NCI-H2196 (cell line): Measurements from ENCODE around the gene HVCN1.
"Not testable (repeated sequence)": the region's sequence is repeated elsewhere in the genome, so short reads cannot be mapped to it uniquely, and the experiment has no call there.

Experiments used
- DNase-seq: peaks from one replicate; lab custom pipeline; 2025; ENCODE audit not compliant: unreplicated experiment; lab: John Stamatoyannopoulos, UW

The HVCN1 gene

GRCh38 chr12:110688446-110689280 lies at the start of gene HVCN1:
Gene HVCN1, minus strand, starts transcription at chr12:110689115. Its CDS starts 5,870 bp downstream, at chr12:110683245.
- no peak for DNase-seq

GRCh38 chr12:110737532-110737931 lies 48.6 kb upstream of the HVCN1 start:
- DNase-seq, result no peak

- not testable (repeated sequence) for DNase-seq
Observed at GRCh38 chr12:110737016-110737415, 48.1 kb upstream of the HVCN1 start.

- DNase-seq, result no peak
Observed at GRCh38 chr12:110733900-110734299, 45.0 kb upstream of the HVCN1 start.

- DNase-seq, result no peak
Observed at GRCh38 chr12:110733089-110733715, 44.3 kb upstream of the HVCN1 start.

GRCh38 chr12:110732572-110732971 lies 43.7 kb upstream of the HVCN1 start:
- no peak for DNase-seq

GRCh38 chr12:110731479-110731878 lies 42.6 kb upstream of the HVCN1 start:
- DNase-seq, result no peak

- DNase-seq, result no peak
Observed at GRCh38 chr12:110728628-110729027, 39.7 kb upstream of the HVCN1 start.

- no peak for DNase-seq
Observed at GRCh38 chr12:110726708-110727369, 37.9 kb upstream of the HVCN1 start.

GRCh38 chr12:110726028-110726427 lies 37.1 kb upstream of the HVCN1 start:
- no peak for DNase-seq

GRCh38 chr12:110725267-110725666 lies 36.4 kb upstream of the HVCN1 start:
- no peak for DNase-seq

GRCh38 chr12:110722892-110723291 lies 34.0 kb upstream of the HVCN1 start:
- not testable (repeated sequence) for DNase-seq

- DNase-seq, result no peak
Observed at GRCh38 chr12:110721570-110721969, 32.7 kb upstream of the HVCN1 start.

GRCh38 chr12:110720516-110720915 lies 31.6 kb upstream of the HVCN1 start:
- no peak for DNase-seq

GRCh38 chr12:110718222-110718908 lies 29.4 kb upstream of the HVCN1 start:
- DNase-seq, result no peak

GRCh38 chr12:110717037-110717436 lies 28.1 kb upstream of the HVCN1 start:
- DNase-seq, result no peak

- no peak for DNase-seq
Observed at GRCh38 chr12:110708917-110709316, 20.0 kb upstream of the HVCN1 start.

GRCh38 chr12:110705309-110705708 lies 16.4 kb upstream of the HVCN1 start:
- DNase-seq, result no peak

GRCh38 chr12:110704750-110705149 lies 15.8 kb upstream of the HVCN1 start:
- peak; percentile 21 for DNase-seq

GRCh38 chr12:110704231-110704630 lies 15.3 kb upstream of the HVCN1 start:
- DNase-seq, result no peak

- no peak for DNase-seq
Observed at GRCh38 chr12:110702081-110702480, 13.2 kb upstream of the HVCN1 start.
